Endothelial cell of umbilical vein (primary cell): ENCODE measurements around the gene ATP6V1G1. TPM values are rescaled to one million over a fixed set of nuclear protein-coding genes. Genes with fewer than 3 reads are reported as not detected.

Experiments used
- polyA plus RNA-seq, 4 experiments: library from polyadenylated mRNA; depleted of rRNA in 3 of 4; stranded (reverse) in 3 of 4; unstranded in 1 of 4; fragments of >200 nt; gene quantifications; 2 replicates each; pipeline versions ENCODE4 v1.2.1 to v1.2.3, GENCODE V29; 2011 to 2012; ENCODE audit warnings: missing spikeins in 1 of 4
- small RNA-seq: library from RNA; depleted of rRNA; stranded (forward); fragments of <200 nt; gene quantifications from one replicate; pipeline ENCODE3, GENCODE V24; 2012; ENCODE audit warnings: low replicate concordance, low read depth; ENCODE audit not compliant: insufficient read depth, insufficient read length
- total RNA-seq: library from RNA; stranded (reverse); gene quantifications from 2 replicates; pipeline ENCODE4 v1.2.3, GENCODE V29; 2021

The ATP6V1G1 gene
- total and polyA plus RNA-seq, 2 donors (not counting 3 experiments of a cell fraction or from before 2014, with no cell fraction given): 78.9 to 96.9 TPM

Small RNA genes lying within 50 kb of the gene (small RNA-seq; reads per million reads assigned to genes)
- gene RF00019: not detected

Other genes starting within 250 kb of the ATP6V1G1 start
- 19.9 and 22.4 TPM in 2 replicates for gene AKNA, start 199.8 kb upstream of the ATP6V1G1 start, total RNA-seq
- 11.3 and 13.8 TPM in 2 replicates for gene AKNA, start 199.8 kb upstream of the ATP6V1G1 start, polyA plus RNA-seq
- gene WHRN, start 82.3 kb upstream of the ATP6V1G1 start, total RNA-seq: 0.69 and 1.1 TPM in 2 replicates
- 0.35 and 0.53 TPM in 2 replicates for gene WHRN, start 82.3 kb upstream of the ATP6V1G1 start, polyA plus RNA-seq
- 7.6 and 8.8 TPM in 2 replicates for gene TMEM268, start 23.5 kb downstream of the ATP6V1G1 start, total RNA-seq
- 7.5 and 8.2 TPM in 2 replicates for gene TMEM268, start 23.5 kb downstream of the ATP6V1G1 start, polyA plus RNA-seq
- not detected in 2 replicates for gene TEX53, start 70.0 kb downstream of the ATP6V1G1 start, total RNA-seq
- not detected in 2 replicates for gene TEX53, start 70.0 kb downstream of the ATP6V1G1 start, polyA plus RNA-seq
- gene TEX48, start 94.4 kb downstream of the ATP6V1G1 start, total RNA-seq: not detected in 2 replicates
- not detected in 2 replicates for gene TEX48, start 94.4 kb downstream of the ATP6V1G1 start, polyA plus RNA-seq
- 13.6 and 14.3 TPM in 2 replicates for gene TNFSF15, start 218.3 kb downstream of the ATP6V1G1 start, total RNA-seq
- 7.3 and 8.4 TPM in 2 replicates for gene TNFSF15, start 218.3 kb downstream of the ATP6V1G1 start, polyA plus RNA-seq